HepG2 (cell line): ENCODE measurements around the gene CLEC2D. TPM values are rescaled to one million over a fixed set of nuclear protein-coding genes. Genes with fewer than 3 reads are reported as not detected.

Experiments used
- BCLAF1 ChIP-seq: fragments of 450-650 bp; IDR thresholded peaks from 2 replicates; pipeline ENCODE4 v1.6.1; 2017; ENCODE audit warnings: mild to moderate bottlenecking
- FIP1L1 ChIP-seq: fragments of 200-400 bp; formaldehyde crosslinking; IDR thresholded peaks from 2 replicates; pipeline ENCODE4 v1.6.1; 2018; ENCODE audit warnings: low read depth, mild to moderate bottlenecking, low read length, moderate library complexity, borderline replicate concordance; ENCODE audit not compliant: insufficient read depth
- FOXM1 ChIP-seq: sonication (generic); formaldehyde crosslinking; IDR thresholded peaks from 2 replicates; pipeline ENCODE4 v1.5.0; 2020; ENCODE audit warnings: missing genetic modification reagents
- HNF4G ChIP-seq, 2 experiments: sonication (generic) in 1 of 2; formaldehyde crosslinking in 1 of 2; IDR thresholded peaks; 2 replicates each; pipeline versions ENCODE4 v1.4.0 to v1.6.1; 2011 to 2020; ENCODE audit warnings: borderline replicate concordance in 2 of 2, low read depth in 2 of 2, mild to moderate bottlenecking in 2 of 2, low read length in 1 of 2, missing genetic modification reagents in 1 of 2, moderate library complexity in 1 of 2
- IRF2 ChIP-seq: IDR thresholded peaks from 2 replicates; pipeline ENCODE4 v1.6.1; 2018; ENCODE audit warnings: missing genetic modification reagents, missing compliant biosample characterization
- KDM6A ChIP-seq: IDR thresholded peaks from 2 replicates; pipeline ENCODE4 v1.6.1; 2016; ENCODE audit warnings: low read depth
- LBX2 ChIP-seq: sonication (generic); formaldehyde crosslinking; IDR thresholded peaks from 2 replicates; pipeline ENCODE4 v1.5.0; 2020; ENCODE audit warnings: missing genetic modification reagents, mild to moderate bottlenecking, borderline replicate concordance
- MATR3 ChIP-seq: sonication (generic); formaldehyde crosslinking; IDR thresholded peaks from 2 replicates; pipeline ENCODE4 v1.4.0; 2020; ENCODE audit warnings: missing genetic modification reagents
- MBD4 ChIP-seq: IDR thresholded peaks from 2 replicates; pipeline ENCODE4 v1.6.1; 2012; ENCODE audit warnings: low read length, inconsistent platforms, borderline replicate concordance
- RARG ChIP-seq: sonication (generic); formaldehyde crosslinking; IDR thresholded peaks from 2 replicates; pipeline ENCODE4 v1.4.0; 2020; ENCODE audit warnings: low read depth, mild to moderate bottlenecking, missing genetic modification reagents
- STAT6 ChIP-seq: sonication (generic); formaldehyde crosslinking; IDR thresholded peaks from 2 replicates; pipeline ENCODE4 v1.4.0; 2020; ENCODE audit warnings: missing genetic modification reagents, mild to moderate bottlenecking, borderline replicate concordance
- U2AF1 ChIP-seq: fragments of 200-400 bp; formaldehyde crosslinking; optimal IDR thresholded peaks from 2 replicates; pipeline ENCODE3; 2017; ENCODE audit warnings: mild to moderate bottlenecking, low read depth, low read length
- ZNF224 ChIP-seq: sonication (generic); formaldehyde crosslinking; IDR thresholded peaks from 2 replicates; pipeline ENCODE4 v1.5.0; 2020; ENCODE audit warnings: mild to moderate bottlenecking, missing genetic modification reagents
- ZNF362 ChIP-seq: sonication (generic); formaldehyde crosslinking; IDR thresholded peaks from 2 replicates; pipeline ENCODE4 v1.4.0; 2020; ENCODE audit warnings: missing genetic modification reagents, mild to moderate bottlenecking, borderline replicate concordance
- ZNF496 ChIP-seq: sonication (generic); formaldehyde crosslinking; IDR thresholded peaks from 2 replicates; pipeline ENCODE4 v1.8.1; 2023; ENCODE audit warnings: mild to moderate bottlenecking, moderate library complexity, missing genetic modification reagents; ENCODE audit not compliant: insufficient replicate concordance
- ZNF510 ChIP-seq: sonication (generic); formaldehyde crosslinking; IDR thresholded peaks from 2 replicates; pipeline ENCODE4 v1.4.0; 2020; ENCODE audit warnings: low read depth, mild to moderate bottlenecking, missing genetic modification reagents
- ZNF569 ChIP-seq: sonication (generic); formaldehyde crosslinking; IDR thresholded peaks from 2 replicates; pipeline ENCODE4 v1.5.0; 2020; ENCODE audit warnings: mild to moderate bottlenecking, missing genetic modification reagents, moderate library complexity, borderline replicate concordance
- polyA plus RNA-seq, 8 experiments: library from polyadenylated mRNA; depleted of rRNA in 3 of 8; stranded (reverse) in 7 of 8; unstranded in 1 of 8; fragments of >200 nt; fragmentation: Illumina TruSeq in 4 of 8; extraction: Trizol in 4 of 8; gene quantifications; 2 replicates each; pipeline versions ENCODE4 v1.2.1 to v1.2.3, GENCODE V29; 2011 to 2016; ENCODE audit warnings: low read depth in 4 of 8, missing spikeins in 1 of 8, mixed read lengths in 1 of 8; ENCODE audit not compliant: insufficient read depth in 1 of 8
- total RNA-seq, 5 experiments: library from RNA; depleted of rRNA; stranded (reverse); fragments of >200 nt; fragmentation: Illumina TruSeq; extraction: Trizol; gene quantifications; 2 replicates each; pipeline ENCODE4 v1.2.3, GENCODE V29; 2016; ENCODE audit warnings: low read depth in 1 of 5
- TF ChIP-seq, protein P1 (sequence below): sonication (generic); formaldehyde crosslinking; IDR thresholded peaks from 2 replicates; pipeline ENCODE4 v1.5.0; 2020; ENCODE audit warnings: mild to moderate bottlenecking, missing genetic modification reagents, borderline replicate concordance

Gene CLEC2D
- total and polyA plus RNA-seq, 2 of the 13 experiments (the other 11 are each of a cell fraction or from before 2014, with no cell fraction given), result 2.5 to 8.6 TPM

DNA sequence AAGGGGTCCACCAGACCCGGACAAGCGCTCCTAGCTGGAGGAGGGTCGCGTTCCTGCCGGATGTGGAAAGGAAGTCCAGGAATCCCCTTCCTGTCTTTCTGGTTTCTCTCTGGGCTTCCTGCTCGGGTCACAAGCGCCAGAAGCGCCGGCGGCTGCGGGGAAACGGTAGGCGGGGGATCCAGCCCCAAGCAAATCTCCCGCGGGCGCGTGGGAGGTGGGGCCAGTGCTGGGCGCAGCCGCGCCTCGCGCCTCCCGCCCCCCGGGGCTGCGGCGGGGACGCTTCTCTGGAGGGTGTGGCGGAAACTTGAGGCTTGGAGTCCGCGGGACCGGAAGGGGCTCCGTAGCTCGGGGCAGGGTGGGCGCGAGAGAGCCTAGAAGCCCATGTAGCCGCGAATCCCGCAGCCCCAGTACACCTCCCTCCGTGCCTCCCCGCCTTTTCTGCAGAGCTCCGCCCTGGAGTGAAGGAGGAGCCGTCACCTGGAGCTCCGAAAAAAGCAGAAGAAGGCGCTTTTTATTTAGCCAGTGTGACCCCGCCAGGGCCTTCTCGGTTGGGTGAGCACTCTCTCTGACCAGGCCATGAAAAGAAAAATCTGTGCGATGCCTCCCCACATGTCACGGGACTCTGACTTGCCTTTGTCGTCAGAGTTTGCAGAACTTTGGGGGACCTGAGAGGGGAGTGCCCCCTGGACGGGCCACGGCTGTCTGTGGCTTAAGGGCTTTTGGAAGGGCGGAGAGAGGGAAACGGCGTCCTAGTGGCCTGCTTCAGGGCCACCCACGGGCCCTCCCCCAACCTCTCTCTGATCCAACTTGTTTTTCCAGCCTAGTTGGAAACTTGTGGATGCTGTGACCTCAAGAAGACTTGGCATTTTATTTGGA, 21.4 kb upstream of the CLEC2D start (continued):
- no peak for TF ChIP-seq BCLAF1
- TF ChIP-seq FOXM1 (CRISPR knock-in tag), result no peak
- no peak for TF ChIP-seq ZNF496 (CRISPR knock-in tag)
- TF ChIP-seq LBX2 (CRISPR knock-in tag), result no peak
- no peak for TF ChIP-seq KDM6A (CRISPR knock-in tag)
- no peak for TF ChIP-seq MATR3 (CRISPR knock-in tag)
- no peak for TF ChIP-seq ZNF569 (CRISPR knock-in tag)
- TF ChIP-seq IRF2 (CRISPR knock-in tag), result no peak
- peak; percentile 39; the same call in 1 of the 2 replicates for TF ChIP-seq ZNF362 (CRISPR knock-in tag)
- TF ChIP-seq STAT6 (CRISPR knock-in tag), result no peak
- TF ChIP-seq ZNF224 (CRISPR knock-in tag), result 0 out of 2 replicates have a peak, but pooled peaks have one; percentile 42
- TF ChIP-seq U2AF1, result peak; percentile 72
- no peak for TF ChIP-seq ZNF510 (CRISPR knock-in tag)
- TF ChIP-seq FIP1L1, result 0 out of 2 replicates have a peak, but pooled peaks have one; percentile 19
- TF ChIP-seq, protein P1, sequence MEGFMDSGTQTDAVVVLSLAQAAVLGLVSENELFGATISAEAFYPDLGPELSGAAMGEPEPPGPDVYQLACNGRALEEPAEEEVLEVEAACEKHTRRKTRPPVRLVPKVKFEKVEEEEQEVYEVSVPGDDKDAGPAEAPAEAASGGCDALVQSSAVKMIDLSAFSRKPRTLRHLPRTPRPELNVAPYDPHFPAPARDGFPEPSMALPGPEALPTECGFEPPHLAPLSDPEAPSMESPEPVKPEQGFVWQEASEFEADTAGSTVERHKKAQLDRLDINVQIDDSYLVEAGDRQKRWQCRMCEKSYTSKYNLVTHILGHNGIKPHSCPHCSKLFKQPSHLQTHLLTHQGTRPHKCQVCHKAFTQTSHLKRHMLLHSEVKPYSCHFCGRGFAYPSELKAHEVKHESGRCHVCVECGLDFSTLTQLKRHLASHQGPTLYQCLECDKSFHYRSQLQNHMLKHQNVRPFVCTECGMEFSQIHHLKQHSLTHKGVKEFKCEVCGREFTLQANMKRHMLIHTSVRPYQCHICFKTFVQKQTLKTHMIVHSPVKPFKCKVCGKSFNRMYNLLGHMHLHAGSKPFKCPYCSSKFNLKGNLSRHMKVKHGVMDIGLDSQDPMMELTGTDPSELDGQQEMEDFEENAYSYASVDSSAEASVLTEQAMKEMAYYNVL (CRISPR knock-in tag), result peak; percentile 42; the same call in 1 of the 2 replicates
- TF ChIP-seq HNF4G (IDR thresholded peaks at IDR 0.05; ENCODE audit: borderline replicate concordance, low read depth, low read length), result no peak
- TF ChIP-seq HNF4G (CRISPR knock-in tag; IDR thresholded peaks at IDR 0.05; ENCODE audit: borderline replicate concordance, low read depth), result no peak
- no peak for TF ChIP-seq MBD4
- TF ChIP-seq RARG, result no peak
